IMR-90 (cell line): Measurements from ENCODE around the gene CD8A. TPM values are rescaled to one million over a fixed set of nuclear protein-coding genes. Genes with fewer than 3 reads are reported as not detected.

Source experiments
- ATAC-seq: fragments of 200-7000 bp; cut with Tn5 transposase; 2 replicates; pipeline ENCODE4 v1.9.1; 2020; ENCODE audit warnings: low read depth, mild to moderate bottlenecking, moderate library complexity
- BruUV-seq: library from RNA; stranded (reverse); fragments of 400-500 nt; replicated peaks from 2 replicates; lab custom pipeline; 2021; lab: Mats Ljungman, UMichigan
- CTCF ChIA-PET: fragments of 300-600 bp; formaldehyde crosslinking; extraction: SDS; loops from one replicate; lab custom pipeline; 2021; ENCODE audit warnings: antibody characterized with exemption; lab: Yijun Ruan, JAX
- POLR2A ChIA-PET: fragments of 300-600 bp; sonication (Branson Sonifier 250); formaldehyde crosslinking; loops from one replicate; lab custom pipeline; 2022; ENCODE audit warnings: antibody characterized with exemption; ENCODE audit not compliant: unreplicated experiment; lab: Charles Lee
- DNase-seq: peaks from one replicate; pipeline ENCODE4 v3.0.0; 2013
- H2AFZ ChIP-seq: replicated peaks from 2 replicates; pipeline ENCODE3; 2013; ENCODE audit warnings: low read length, mild to moderate bottlenecking; ENCODE audit not compliant: poor library complexity
- H2AK5ac ChIP-seq: 2 replicates; pipeline ENCODE4 v1.6.1; 2013; ENCODE audit warnings: low read depth, low read length, inconsistent platforms
- H2AK9ac ChIP-seq: replicated peaks from 2 replicates; pipeline ENCODE3; 2013; ENCODE audit warnings: mild to moderate bottlenecking, low read depth, low read length, moderate library complexity; ENCODE audit not compliant: poor library complexity
- H2BK120ac ChIP-seq: 2 replicates; pipeline ENCODE4 v1.6.1; 2013; ENCODE audit warnings: low read depth, low read length, inconsistent platforms
- H2BK15ac ChIP-seq: 3 replicates; pipeline ENCODE4 v1.6.1; 2013; ENCODE audit warnings: low read depth, low read length, inconsistent platforms
- H2BK20ac ChIP-seq: 2 replicates; pipeline ENCODE4 v1.6.1; 2013; ENCODE audit warnings: low read depth, mild to moderate bottlenecking, inconsistent platforms, low read length, moderate library complexity
- H2BK5ac ChIP-seq: 2 replicates; pipeline ENCODE4 v1.6.1; 2013; ENCODE audit warnings: mild to moderate bottlenecking, low read depth, low read length, inconsistent platforms; ENCODE audit not compliant: poor library complexity, severe bottlenecking
- H3K14ac ChIP-seq: replicated peaks from 2 replicates; pipeline ENCODE4 v1.6.1; 2013; ENCODE audit warnings: low read depth, low read length, inconsistent platforms
- H3K18ac ChIP-seq: 2 replicates; pipeline ENCODE4 v1.6.1; 2013; ENCODE audit warnings: low read depth, low read length, control low read depth
- H3K23ac ChIP-seq: 2 replicates; pipeline ENCODE4 v1.6.1; 2013; ENCODE audit warnings: low read depth, low read length, inconsistent platforms
- H3K27ac ChIP-seq: 2 replicates; pipeline ENCODE4 v1.5.1; 2013; ENCODE audit warnings: mild to moderate bottlenecking, control low read depth, low read length; ENCODE audit not compliant: insufficient read depth
- H3K27me3 ChIP-seq: 2 replicates; pipeline ENCODE4 v1.6.1; 2013; ENCODE audit warnings: low read length; ENCODE audit not compliant: control insufficient read depth, insufficient read depth
- H3K36me3 ChIP-seq: 2 replicates; pipeline ENCODE4 v1.6.1; 2013; ENCODE audit warnings: low read length, mixed read lengths; ENCODE audit not compliant: control insufficient read depth, insufficient read depth
- H3K4ac ChIP-seq: 2 replicates; pipeline ENCODE4 v1.6.1; 2013; ENCODE audit warnings: low read depth, low read length, inconsistent platforms
- H3K4me1 ChIP-seq: 2 replicates; pipeline ENCODE4 v1.6.1; 2013; ENCODE audit warnings: low read length, mixed read lengths; ENCODE audit not compliant: control insufficient read depth, insufficient read depth
- H3K4me2 ChIP-seq: 2 replicates; pipeline ENCODE4 v1.6.1; 2013; ENCODE audit warnings: low read depth, mild to moderate bottlenecking, control low read depth, low read length, moderate library complexity
- H3K4me3 ChIP-seq: 2 replicates; pipeline ENCODE4 v1.5.1; 2013; ENCODE audit warnings: low read depth, mild to moderate bottlenecking, control low read depth, low read length, moderate library complexity; ENCODE audit not compliant: insufficient read depth
- H3K56ac ChIP-seq: 2 replicates; pipeline ENCODE4 v1.6.1; 2013; ENCODE audit warnings: low read length, inconsistent platforms; ENCODE audit not compliant: insufficient read depth; ENCODE audit errors: extremely low read depth
- H3K79me1 ChIP-seq, 2 experiments: 2 replicates each; pipeline ENCODE4 v1.6.1; 2013; ENCODE audit warnings: low read length in 2 of 2, inconsistent platforms in 1 of 2, low read depth in 1 of 2
- H3K9ac ChIP-seq: 2 replicates; pipeline ENCODE4 v1.6.1; 2013; ENCODE audit warnings: low read depth, low read length, control low read depth
- H3K9me1 ChIP-seq: 2 replicates; pipeline ENCODE4 v1.6.1; 2013; ENCODE audit warnings: low read length, inconsistent platforms; ENCODE audit not compliant: insufficient read depth
- H3K9me3 ChIP-seq: 2 replicates; pipeline ENCODE4 v1.6.1; 2013; ENCODE audit warnings: low read length; ENCODE audit not compliant: control insufficient read depth, insufficient read depth
- H4K20me1 ChIP-seq: 2 replicates; pipeline ENCODE4 v1.6.1; 2013; ENCODE audit warnings: low read length, inconsistent platforms; ENCODE audit not compliant: insufficient read depth
- H4K5ac ChIP-seq: 2 replicates; pipeline ENCODE4 v1.6.1; 2013; ENCODE audit warnings: mild to moderate bottlenecking, low read depth, low read length, control low read depth
- H4K8ac ChIP-seq, 2 experiments: 2 replicates each; pipeline ENCODE4 v1.6.1; 2013; ENCODE audit warnings: low read depth in 2 of 2, low read length in 2 of 2, control low read depth in 1 of 2, inconsistent platforms in 1 of 2
- H4K91ac ChIP-seq: 2 replicates; pipeline ENCODE4 v1.6.1; 2013; ENCODE audit warnings: low read depth, low read length, inconsistent platforms; ENCODE audit not compliant: insufficient read depth
- BHLHE40 ChIP-seq: fragments of 150-350 bp; IDR thresholded peaks from 2 replicates; pipeline ENCODE4 v1.6.1; 2016; ENCODE audit warnings: mild to moderate bottlenecking, low read depth, low read length
- CEBPB ChIP-seq: IDR thresholded peaks from 2 replicates; pipeline ENCODE4 v1.6.1; 2012; ENCODE audit warnings: low read depth, low read length, improper control_type of control experiment
- CHD1 ChIP-seq: IDR thresholded peaks from 2 replicates; pipeline ENCODE4 v1.6.1; 2012; ENCODE audit warnings: low read depth, low read length, improper control_type of control experiment
- FOS ChIP-seq: fragments of 150-350 bp; IDR thresholded peaks from 2 replicates; pipeline ENCODE4 v1.6.1; 2016; ENCODE audit warnings: low read depth, low read length
- MAFK ChIP-seq: IDR thresholded peaks from 2 replicates; pipeline ENCODE4 v1.6.1; 2012; ENCODE audit warnings: low read depth, low read length, improper control_type of control experiment
- MAZ ChIP-seq: IDR thresholded peaks from 2 replicates; pipeline ENCODE4 v1.6.1; 2012; ENCODE audit warnings: low read depth, mild to moderate bottlenecking, low read length, improper control_type of control experiment, moderate library complexity, borderline replicate concordance
- MXI1 ChIP-seq: IDR thresholded peaks from 2 replicates; pipeline ENCODE4 v1.6.1; 2012; ENCODE audit warnings: low read depth, mild to moderate bottlenecking, low read length, moderate library complexity, borderline replicate concordance
- NFE2L2 ChIP-seq: fragments of 150-350 bp; IDR thresholded peaks from 2 replicates; pipeline ENCODE4 v1.6.1; 2016; ENCODE audit warnings: low read depth, mild to moderate bottlenecking, low read length
- POLR2A ChIP-seq: IDR thresholded peaks from 2 replicates; pipeline ENCODE4 v1.6.1; 2012; ENCODE audit warnings: mild to moderate bottlenecking, low read depth, low read length
- RAD21 ChIP-seq: IDR thresholded peaks from 2 replicates; pipeline ENCODE4 v1.6.1; 2012; ENCODE audit warnings: low read length, improper control_type of control experiment
- RCOR1 ChIP-seq: IDR thresholded peaks from 2 replicates; pipeline ENCODE4 v1.6.1; 2012; ENCODE audit warnings: mild to moderate bottlenecking, low read length, improper control_type of control experiment; ENCODE audit not compliant: insufficient replicate concordance
- RFX5 ChIP-seq: IDR thresholded peaks from 2 replicates; pipeline ENCODE4 v1.8.0; 2012; ENCODE audit warnings: low read depth, mild to moderate bottlenecking, low read length, moderate library complexity
- SMC3 ChIP-seq: fragments of 150-350 bp; IDR thresholded peaks from 2 replicates; pipeline ENCODE4 v1.6.1; 2016; ENCODE audit warnings: low read depth, mild to moderate bottlenecking, antibody characterized with exemption, low read length, moderate library complexity
- WGBS, 2 experiments: methylation state at CpG; one replicate each; pipeline versions ENCODE4 v1.1.5 to v1.1.7; 2013; ENCODE audit warnings: missing lambda C conversion rate in 2 of 2; ENCODE audit not compliant: insufficient read length in 1 of 2; ENCODE audit errors: extremely low coverage in 2 of 2; 5-methylcytosine and 5-hydroxymethylcytosine counted together
- dilution Hi-C: fragments of 300-500 bp; cut with HindIII; formaldehyde crosslinking; loops from one replicate; pipeline ENCODE4 v1.14.3; 2018; ENCODE audit warnings: low sequenced_read_pairs; ENCODE audit not compliant: unreplicated experiment
- in situ Hi-C: fragments of 300-500 bp; cut with MboI; formaldehyde crosslinking; loops from 3 replicates; pipeline ENCODE4 v1.14.3; 2019; ENCODE audit warnings: low sequenced_read_pairs, inconsistent platforms, mixed read lengths
- intact Hi-C: fragments of 100-400 bp; cut with micrococcal nuclease; formaldehyde crosslinking; loops from 2 replicates; pipeline ENCODE4 v1.10.0; 2022
- polyA plus RNA-seq, 3 experiments: library from polyadenylated mRNA; depleted of rRNA; stranded (reverse); fragments of >200 nt; gene quantifications; 2 replicates each; pipeline ENCODE4 v1.2.3, GENCODE V29; 2012; ENCODE audit warnings: low replicate concordance in 1 of 3
- total RNA-seq: library from RNA; depleted of rRNA; stranded (reverse); fragments of >200 nt; gene quantifications from 2 replicates; pipeline ENCODE4 v1.2.3, GENCODE V29; 2012
- TF ChIP-seq, protein P1 (sequence below): fragments of 150-350 bp; IDR thresholded peaks from 2 replicates; pipeline ENCODE4 v1.6.1; 2017; ENCODE audit warnings: mild to moderate bottlenecking, antibody characterized with exemption, low read length, low read depth
- TF ChIP-seq, protein P2 (sequence below): conservative IDR thresholded peaks from 2 replicates; pipeline ENCODE4 v1.5.1; 2012; ENCODE audit warnings: mild to moderate bottlenecking, low read depth, low read length, improper control_type of control experiment
- TF ChIP-seq, protein P3 (sequence below): fragments of 150-350 bp; IDR thresholded peaks from 2 replicates; pipeline ENCODE4 v1.6.1; 2016; ENCODE audit warnings: low read depth, mild to moderate bottlenecking, low read length, moderate library complexity, borderline replicate concordance

CD8A gene
- total and polyA plus RNA-seq, 2 of the 4 experiments (the other 2 are of a cell fraction): not detected

DNA sequence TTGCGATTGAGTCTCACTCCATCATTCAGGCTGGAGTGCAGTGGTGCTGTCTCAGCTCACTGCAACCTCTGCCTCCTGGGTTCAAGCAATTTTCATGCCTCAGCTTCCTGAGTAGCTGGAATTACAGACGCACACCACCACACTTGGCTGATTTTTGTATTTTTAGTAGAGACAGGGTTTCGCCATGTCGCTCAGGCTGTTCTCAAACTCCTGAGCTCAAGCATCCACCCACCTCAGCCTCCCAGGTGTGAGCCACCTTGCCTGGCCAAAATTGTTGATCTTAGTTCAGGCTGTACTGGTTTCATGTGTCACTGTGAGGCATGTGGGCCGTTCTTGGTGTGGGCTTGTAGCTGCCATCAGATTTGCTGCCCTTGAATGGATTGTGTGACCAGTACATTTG is 18.1 kb downstream of the CD8A start:
- ChIA-PET POLR2A (no interaction called here), CTCF (no interaction called here)
- no peak overlapping the region for H2AFZ ChIP-seq
- no peaks in the 10 kb centered on the region for H3K9me3 ChIP-seq
- H2BK15ac ChIP-seq: no peak overlapping the region
- H3K56ac ChIP-seq: no peak overlapping the region
- ATAC-seq (no peak), DNase-seq (no peak)
- H4K8ac ChIP-seq: no peak overlapping the region
- H3K27ac ChIP-seq: no peak overlapping the region
- H3K4me3 ChIP-seq: no peak overlapping the region
- peaks cover 18% of the 10 kb centered on the region for H3K36me3 ChIP-seq
- H2AK9ac ChIP-seq: no peak overlapping the region
- TF ChIP-seq POLR2A: no peak
- no peak for TF ChIP-seq CEBPB
- no peak for TF ChIP-seq SMC3
- no peak for TF ChIP-seq MAZ
- no peak for TF ChIP-seq CHD1
- TF ChIP-seq, protein P1, sequence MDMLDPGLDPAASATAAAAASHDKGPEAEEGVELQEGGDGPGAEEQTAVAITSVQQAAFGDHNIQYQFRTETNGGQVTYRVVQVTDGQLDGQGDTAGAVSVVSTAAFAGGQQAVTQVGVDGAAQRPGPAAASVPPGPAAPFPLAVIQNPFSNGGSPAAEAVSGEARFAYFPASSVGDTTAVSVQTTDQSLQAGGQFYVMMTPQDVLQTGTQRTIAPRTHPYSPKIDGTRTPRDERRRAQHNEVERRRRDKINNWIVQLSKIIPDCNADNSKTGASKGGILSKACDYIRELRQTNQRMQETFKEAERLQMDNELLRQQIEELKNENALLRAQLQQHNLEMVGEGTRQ: no peak
- no peak for TF ChIP-seq RFX5
- TF ChIP-seq, protein P2, sequence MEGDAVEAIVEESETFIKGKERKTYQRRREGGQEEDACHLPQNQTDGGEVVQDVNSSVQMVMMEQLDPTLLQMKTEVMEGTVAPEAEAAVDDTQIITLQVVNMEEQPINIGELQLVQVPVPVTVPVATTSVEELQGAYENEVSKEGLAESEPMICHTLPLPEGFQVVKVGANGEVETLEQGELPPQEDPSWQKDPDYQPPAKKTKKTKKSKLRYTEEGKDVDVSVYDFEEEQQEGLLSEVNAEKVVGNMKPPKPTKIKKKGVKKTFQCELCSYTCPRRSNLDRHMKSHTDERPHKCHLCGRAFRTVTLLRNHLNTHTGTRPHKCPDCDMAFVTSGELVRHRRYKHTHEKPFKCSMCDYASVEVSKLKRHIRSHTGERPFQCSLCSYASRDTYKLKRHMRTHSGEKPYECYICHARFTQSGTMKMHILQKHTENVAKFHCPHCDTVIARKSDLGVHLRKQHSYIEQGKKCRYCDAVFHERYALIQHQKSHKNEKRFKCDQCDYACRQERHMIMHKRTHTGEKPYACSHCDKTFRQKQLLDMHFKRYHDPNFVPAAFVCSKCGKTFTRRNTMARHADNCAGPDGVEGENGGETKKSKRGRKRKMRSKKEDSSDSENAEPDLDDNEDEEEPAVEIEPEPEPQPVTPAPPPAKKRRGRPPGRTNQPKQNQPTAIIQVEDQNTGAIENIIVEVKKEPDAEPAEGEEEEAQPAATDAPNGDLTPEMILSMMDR: no peak
- no peak for TF ChIP-seq NFE2L2
- TF ChIP-seq FOS: no peak
- no peak for TF ChIP-seq BHLHE40
- TF ChIP-seq, protein P3, sequence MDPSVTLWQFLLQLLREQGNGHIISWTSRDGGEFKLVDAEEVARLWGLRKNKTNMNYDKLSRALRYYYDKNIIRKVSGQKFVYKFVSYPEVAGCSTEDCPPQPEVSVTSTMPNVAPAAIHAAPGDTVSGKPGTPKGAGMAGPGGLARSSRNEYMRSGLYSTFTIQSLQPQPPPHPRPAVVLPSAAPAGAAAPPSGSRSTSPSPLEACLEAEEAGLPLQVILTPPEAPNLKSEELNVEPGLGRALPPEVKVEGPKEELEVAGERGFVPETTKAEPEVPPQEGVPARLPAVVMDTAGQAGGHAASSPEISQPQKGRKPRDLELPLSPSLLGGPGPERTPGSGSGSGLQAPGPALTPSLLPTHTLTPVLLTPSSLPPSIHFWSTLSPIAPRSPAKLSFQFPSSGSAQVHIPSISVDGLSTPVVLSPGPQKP: no peak
- TF ChIP-seq MAFK: no peak
- TF ChIP-seq MXI1: no peak
- TF ChIP-seq RAD21: no peak
- TF ChIP-seq RCOR1: no peak
- intact Hi-C loops: no loop called here
- no TSS peak for BruUV-seq
- no peak overlapping the region for H3K14ac ChIP-seq
- in situ Hi-C loops: no loop called here
- H2AK5ac ChIP-seq: no peak overlapping the region
- no peaks in the 10 kb centered on the region; the same call in 1 of the 2 replicates for H3K9me1 ChIP-seq
- H4K20me1 ChIP-seq: no peaks in the 10 kb centered on the region
- no peak overlapping the region for H2BK20ac ChIP-seq
- no peak overlapping the region for H4K5ac ChIP-seq
- H2BK5ac ChIP-seq: no peak overlapping the region
- no peak overlapping the region for H2BK120ac ChIP-seq
- H3K79me1 ChIP-seq: no peaks in the 10 kb centered on the region
- no peak overlapping the region for H3K23ac ChIP-seq
- dilution Hi-C loops: no loop called here
- H3K18ac ChIP-seq: no peak overlapping the region
- H3K4ac ChIP-seq: no peak overlapping the region
- no peak overlapping the region for H3K9ac ChIP-seq
- no peaks in the 10 kb centered on the region for H3K4me1 ChIP-seq
- no peak overlapping the region for H3K4me2 ChIP-seq
- H3K27me3 ChIP-seq: no peaks in the 10 kb centered on the region
- WGBS, 2 experiments: no CpG with 5 or more reads among the region's 5 CpGs
- H4K91ac ChIP-seq: no peak overlapping the region
